C4-2B (cell line): ENCODE measurements around the gene RPL36A.

Source experiments
- CTCF ChIP-seq: fragments of 450-650 bp; conservative IDR thresholded peaks from 2 replicates; pipeline ENCODE4 v1.5.1; 2017; ENCODE audit warnings: mild to moderate bottlenecking
- ZFX ChIP-seq: fragments of 450-650 bp; IDR thresholded peaks from 2 replicates; pipeline ENCODE4 v1.6.1; 2017

DNA sequence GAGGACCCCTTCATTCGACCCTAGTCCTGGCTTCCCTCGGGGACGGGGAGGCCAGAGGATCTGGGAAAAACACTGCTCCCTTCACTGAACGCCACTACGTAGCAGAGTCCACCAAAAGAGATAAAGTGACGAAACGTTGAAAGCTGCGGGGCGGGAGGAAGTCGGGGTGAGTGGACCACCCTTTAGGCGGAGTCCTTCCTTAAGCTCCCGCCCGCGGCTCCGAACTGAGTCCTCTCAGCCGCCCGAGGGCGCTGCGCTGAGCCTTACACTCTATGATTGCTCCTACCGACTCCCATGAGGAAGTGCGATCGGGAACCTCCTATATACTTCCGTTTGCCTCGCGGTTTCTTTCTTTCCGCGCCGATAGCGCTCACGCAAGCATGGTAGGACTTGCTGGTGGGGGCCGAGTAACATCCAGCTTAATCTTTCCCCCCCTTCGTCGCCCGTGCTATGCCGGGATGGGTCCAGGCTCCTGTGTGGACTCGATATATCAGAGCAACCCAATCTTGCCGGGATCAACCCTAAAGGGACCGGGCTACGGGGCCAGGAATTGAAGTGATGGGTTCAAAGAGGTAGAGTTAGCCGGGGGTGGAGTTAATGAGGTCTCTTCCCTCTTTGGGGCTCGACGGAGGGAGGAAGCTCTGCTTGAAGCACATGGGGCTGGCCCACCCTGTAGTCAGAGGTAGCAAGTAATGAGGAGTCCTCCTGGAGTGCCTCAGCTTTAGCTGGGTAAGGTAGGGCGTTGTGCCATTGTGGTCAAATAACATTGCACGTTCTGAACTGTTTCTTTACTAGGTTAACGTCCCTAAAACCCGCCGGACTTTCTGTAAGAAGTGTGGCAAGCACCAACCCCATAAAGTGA, at the start of gene RPL36A:
- TF ChIP-seq CTCF (peak; percentile 85), ZFX (no peak)
